Keratinocyte (primary cell): ENCODE measurements around the gene TPM1.

Source experiments
- EZH2 ChIP-seq: IDR thresholded peaks from one replicate; pipeline ENCODE4 v1.6.1; 2012; ENCODE audit warnings: inconsistent platforms, mild to moderate bottlenecking, low read length, moderate library complexity
- TF ChIP-seq, protein P1 (sequence below), 3 experiments: IDR thresholded peaks in 1 of 3; conservative IDR thresholded peaks in 1 of 3; optimal IDR thresholded peaks in 1 of 3; 2 replicates in 2 of 3; 3 replicates in 1 of 3; pipeline versions ENCODE3 to v1.5.1; 2011; ENCODE audit warnings: low read length in 3 of 3, mild to moderate bottlenecking in 3 of 3, moderate library complexity in 2 of 3, control low read depth in 1 of 3, inconsistent platforms in 1 of 3; ENCODE audit not compliant: insufficient read depth in 2 of 3; ENCODE audit errors: extremely low read depth in 1 of 3

GRCh38 chr15:63060699-63061098 lies 18.2 kb downstream of the TPM1 start:
- TF ChIP-seq, protein P1, sequence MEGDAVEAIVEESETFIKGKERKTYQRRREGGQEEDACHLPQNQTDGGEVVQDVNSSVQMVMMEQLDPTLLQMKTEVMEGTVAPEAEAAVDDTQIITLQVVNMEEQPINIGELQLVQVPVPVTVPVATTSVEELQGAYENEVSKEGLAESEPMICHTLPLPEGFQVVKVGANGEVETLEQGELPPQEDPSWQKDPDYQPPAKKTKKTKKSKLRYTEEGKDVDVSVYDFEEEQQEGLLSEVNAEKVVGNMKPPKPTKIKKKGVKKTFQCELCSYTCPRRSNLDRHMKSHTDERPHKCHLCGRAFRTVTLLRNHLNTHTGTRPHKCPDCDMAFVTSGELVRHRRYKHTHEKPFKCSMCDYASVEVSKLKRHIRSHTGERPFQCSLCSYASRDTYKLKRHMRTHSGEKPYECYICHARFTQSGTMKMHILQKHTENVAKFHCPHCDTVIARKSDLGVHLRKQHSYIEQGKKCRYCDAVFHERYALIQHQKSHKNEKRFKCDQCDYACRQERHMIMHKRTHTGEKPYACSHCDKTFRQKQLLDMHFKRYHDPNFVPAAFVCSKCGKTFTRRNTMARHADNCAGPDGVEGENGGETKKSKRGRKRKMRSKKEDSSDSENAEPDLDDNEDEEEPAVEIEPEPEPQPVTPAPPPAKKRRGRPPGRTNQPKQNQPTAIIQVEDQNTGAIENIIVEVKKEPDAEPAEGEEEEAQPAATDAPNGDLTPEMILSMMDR (optimal IDR thresholded peaks at IDR 0.05 in 1 of 3, IDR thresholded peaks at IDR 0.05 in 1 of 3, conservative IDR thresholded peaks at IDR 0.05 in 1 of 3; ENCODE audit: extremely low read depth in 1 of 3, insufficient read depth in 2 of 3, low read length in 3 of 3) = no peak
- TF ChIP-seq EZH2 = no peak
